Measurements from ENCODE around the gene RPF1.

The RPF1 gene

GRCh38 chr1:84510668-84511067 is 31.6 kb downstream of the RPF1 start:
- no peaks in the 10 kb centered on the region for H3K27me3 ChIP-seq (ENCODE audit: low read length)
- H3K9me2 ChIP-seq (replicated peaks; ENCODE audit: insufficient read depth, low read length): no peaks in the 10 kb centered on the region
- no peak overlapping the region for H3K4me3 ChIP-seq (ENCODE audit: insufficient read depth, low read length, poor library complexity, severe bottlenecking)
- H3F3A ChIP-seq (ENCODE audit: insufficient read depth): peaks cover 7% of the 10 kb centered on the region; the same call in 1 of the 2 replicates
- H3K9me3 ChIP-seq (ENCODE audit: insufficient read depth, low read length): no peaks in the 10 kb centered on the region
- 0 out of 2 replicates have a peak, but pooled peaks cover 3% of the 10 kb centered on the region for H3K36me3 ChIP-seq (ENCODE audit: low read length)
- no peaks in the 10 kb centered on the region for H4K20me1 ChIP-seq (ENCODE audit: low read depth, low read length)
- no peak overlapping the region for H3K4me2 ChIP-seq (ENCODE audit: low read depth, low read length, poor library complexity, severe bottlenecking)
- no peak overlapping the region for H2AFZ ChIP-seq (ENCODE audit: low read depth, low read length, severe bottlenecking)
- H3K27ac ChIP-seq (ENCODE audit: low read depth, low read length): no peak overlapping the region
- no peak for TF ChIP-seq EZH2phosphoT487 (conservative IDR thresholded peaks at IDR 0.05; ENCODE audit: low read length)
- TF ChIP-seq CTCF (IDR thresholded peaks at IDR 0.05; ENCODE audit: insufficient read depth, low read length, poor library complexity, severe bottlenecking): no peak
- H3K9ac ChIP-seq (ENCODE audit: low read length): no peak overlapping the region
- H3K79me2 ChIP-seq (ENCODE audit: insufficient read depth, low read length): no peaks in the 10 kb centered on the region; the same call in 1 of the 2 replicates

- no peak overlapping the region for H3K4me3 ChIP-seq (ENCODE audit: insufficient read depth, low read length, poor library complexity, severe bottlenecking)
- H3K79me2 ChIP-seq (ENCODE audit: insufficient read depth, low read length): no peaks in the 10 kb centered on the region
- no peak overlapping the region for H2AFZ ChIP-seq (ENCODE audit: low read depth, low read length, severe bottlenecking)
- H3K4me2 ChIP-seq (ENCODE audit: low read depth, low read length, poor library complexity, severe bottlenecking): no peak overlapping the region
- H3K27ac ChIP-seq (ENCODE audit: low read depth, low read length): no peak overlapping the region
- H3K9me2 ChIP-seq (replicated peaks; ENCODE audit: insufficient read depth, low read length): no peaks in the 10 kb centered on the region
- no peak for TF ChIP-seq EZH2phosphoT487 (conservative IDR thresholded peaks at IDR 0.05; ENCODE audit: low read length)
- no peak for TF ChIP-seq CTCF (IDR thresholded peaks at IDR 0.05; ENCODE audit: insufficient read depth, low read length, poor library complexity, severe bottlenecking)
- H3F3A ChIP-seq (ENCODE audit: insufficient read depth): no peaks in the 10 kb centered on the region
- no peaks in the 10 kb centered on the region for H3K27me3 ChIP-seq (ENCODE audit: low read length)
- H3K9me3 ChIP-seq (ENCODE audit: insufficient read depth, low read length): no peaks in the 10 kb centered on the region
- H3K36me3 ChIP-seq (ENCODE audit: low read length): no peaks in the 10 kb centered on the region
- no peaks in the 10 kb centered on the region for H4K20me1 ChIP-seq (ENCODE audit: low read depth, low read length)
- no peak overlapping the region for H3K9ac ChIP-seq (ENCODE audit: low read length)
Observed at GRCh38 chr1:84524590-84524989, 45.5 kb downstream of the RPF1 start.

- Histone ChIP-seq H2AFZ (ENCODE audit: low read depth, low read length, severe bottlenecking) (no peak overlapping the region), H3K36me3 (ENCODE audit: low read length) (no peaks in the 10 kb centered on the region), H3F3A (ENCODE audit: insufficient read depth) (no peaks in the 10 kb centered on the region), H3K9me2 (replicated peaks; ENCODE audit: insufficient read depth, low read length) (no peaks in the 10 kb centered on the region), H3K27ac (ENCODE audit: low read depth, low read length) (no peak overlapping the region), H3K9me3 (ENCODE audit: insufficient read depth, low read length) (no peaks in the 10 kb centered on the region), H3K4me3 (ENCODE audit: insufficient read depth, low read length, poor library complexity, severe bottlenecking) (no peak overlapping the region), H4K20me1 (ENCODE audit: low read depth, low read length) (no peaks in the 10 kb centered on the region), H3K9ac (ENCODE audit: low read length) (no peak overlapping the region), H3K4me2 (ENCODE audit: low read depth, low read length, poor library complexity, severe bottlenecking) (no peak overlapping the region), H3K79me2 (ENCODE audit: insufficient read depth, low read length) (no peaks in the 10 kb centered on the region), H3K27me3 (ENCODE audit: low read length) (no peaks in the 10 kb centered on the region)
- TF ChIP-seq CTCF (IDR thresholded peaks at IDR 0.05; ENCODE audit: insufficient read depth, low read length, poor library complexity, severe bottlenecking) (no peak), EZH2phosphoT487 (conservative IDR thresholded peaks at IDR 0.05; ENCODE audit: low read length) (no peak)
Observed at GRCh38 chr1:84525779-84526178, 46.7 kb downstream of the RPF1 start.

Measured in SU-DHL-6 (cell line).